ENCODE results near the gene RANBP10.

RANBP10 gene

DNA sequence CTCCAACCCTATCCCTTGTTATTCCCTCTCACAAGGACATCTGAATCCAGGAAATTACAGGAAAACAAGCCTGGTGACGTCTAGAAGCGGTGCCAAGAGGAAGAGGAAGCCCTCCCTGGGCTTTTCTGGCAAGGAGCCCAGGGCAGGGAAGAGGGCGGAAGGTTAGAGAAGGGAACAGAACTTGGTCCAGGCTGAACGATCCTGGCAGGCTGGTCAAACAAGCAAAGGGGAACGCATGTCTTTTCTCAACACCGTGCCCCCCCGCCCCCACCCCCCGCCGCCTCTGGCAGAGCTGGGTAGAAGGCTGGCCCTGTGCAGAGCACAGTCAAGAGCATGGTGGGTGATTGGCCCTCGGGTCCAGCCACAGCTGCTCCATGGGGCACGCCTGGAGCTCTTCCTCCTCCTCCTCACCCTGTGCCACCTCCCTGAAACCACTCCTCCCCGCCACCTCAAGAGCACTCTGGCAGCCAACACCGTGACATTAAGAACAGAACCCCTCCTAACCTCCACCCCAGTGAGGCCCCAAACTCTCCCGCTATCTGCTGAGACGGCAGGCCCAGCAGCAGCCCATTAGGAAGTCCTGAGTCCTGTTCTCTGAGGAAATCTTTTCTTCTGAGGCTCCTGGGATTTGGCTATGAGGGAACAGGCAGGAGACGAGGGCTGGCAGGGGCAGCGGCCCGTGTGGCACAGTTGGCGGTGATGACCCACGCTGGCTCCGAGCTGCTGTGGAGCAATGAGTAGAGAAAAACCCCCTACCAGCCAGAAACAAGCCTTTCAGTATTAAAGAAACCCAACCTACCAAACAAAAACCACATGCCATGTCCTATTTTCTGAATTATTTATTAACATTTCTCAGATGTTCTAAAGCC, 132.4 kb downstream of the RANBP10 start:
- DNase-seq: no peak

Measured in activated CD4-positive, alpha-beta T cell treated with anti-CD3 and anti-CD28 coated beads, Interleukin-2, amount 50 U/mL, for 1 hour (primary cell).